DOHH2 (cell line): ENCODE results near the gene ERC2.

Experiments
- EZH2phosphoT487 ChIP-seq: fragments of 200-600 bp; sonication (generic); IDR thresholded peaks from 2 replicates; pipeline ENCODE4 v1.6.1; 2017; ENCODE audit warnings: borderline replicate concordance, mild to moderate bottlenecking, antibody characterized with exemption, low read length, moderate library complexity, mixed read lengths
- TF ChIP-seq, protein P1 (sequence below): fragments of 200-600 bp; sonication (generic); IDR thresholded peaks from one replicate; pipeline ENCODE4 v1.5.1; 2014; ENCODE audit warnings: antibody characterized with exemption, mild to moderate bottlenecking, low read depth, low read length; ENCODE audit not compliant: poor library complexity, severe bottlenecking

DNA sequence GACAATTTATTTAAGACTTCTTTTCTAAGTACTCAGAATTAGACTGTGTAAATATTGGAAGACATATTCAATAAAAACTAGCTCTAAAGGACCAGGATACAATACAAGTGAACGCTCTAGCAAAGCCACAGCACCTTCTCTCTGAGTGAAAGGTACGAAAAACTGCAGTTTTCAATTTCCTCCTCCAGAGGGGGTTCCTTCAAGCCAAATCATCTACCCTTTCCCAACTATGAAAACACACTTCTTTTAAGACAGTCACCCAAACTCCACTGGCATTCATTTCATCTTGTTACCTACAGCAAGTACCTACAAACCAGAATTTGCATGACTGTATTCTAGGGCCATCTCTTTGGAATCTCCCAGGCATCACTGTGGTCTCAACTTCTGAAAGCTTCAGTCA, 165.8 kb downstream of the ERC2 start:
- TF ChIP-seq, protein P1, sequence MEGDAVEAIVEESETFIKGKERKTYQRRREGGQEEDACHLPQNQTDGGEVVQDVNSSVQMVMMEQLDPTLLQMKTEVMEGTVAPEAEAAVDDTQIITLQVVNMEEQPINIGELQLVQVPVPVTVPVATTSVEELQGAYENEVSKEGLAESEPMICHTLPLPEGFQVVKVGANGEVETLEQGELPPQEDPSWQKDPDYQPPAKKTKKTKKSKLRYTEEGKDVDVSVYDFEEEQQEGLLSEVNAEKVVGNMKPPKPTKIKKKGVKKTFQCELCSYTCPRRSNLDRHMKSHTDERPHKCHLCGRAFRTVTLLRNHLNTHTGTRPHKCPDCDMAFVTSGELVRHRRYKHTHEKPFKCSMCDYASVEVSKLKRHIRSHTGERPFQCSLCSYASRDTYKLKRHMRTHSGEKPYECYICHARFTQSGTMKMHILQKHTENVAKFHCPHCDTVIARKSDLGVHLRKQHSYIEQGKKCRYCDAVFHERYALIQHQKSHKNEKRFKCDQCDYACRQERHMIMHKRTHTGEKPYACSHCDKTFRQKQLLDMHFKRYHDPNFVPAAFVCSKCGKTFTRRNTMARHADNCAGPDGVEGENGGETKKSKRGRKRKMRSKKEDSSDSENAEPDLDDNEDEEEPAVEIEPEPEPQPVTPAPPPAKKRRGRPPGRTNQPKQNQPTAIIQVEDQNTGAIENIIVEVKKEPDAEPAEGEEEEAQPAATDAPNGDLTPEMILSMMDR, result peak; percentile 62
- no peak for TF ChIP-seq EZH2phosphoT487
